Panc1 (cell line): Measurements from ENCODE around the gene BRINP2. TPM values are rescaled to one million over a fixed set of nuclear protein-coding genes. Genes with fewer than 3 reads are reported as not detected.

Source experiments
- ATAC-seq: fragments of 200-7000 bp; cut with Tn5 transposase; 2 replicates; pipeline ENCODE4 v1.9.1; 2020; ENCODE audit warnings: mild to moderate bottlenecking, moderate library complexity
- BruUV-seq: library from RNA; stranded (reverse); fragments of 400-500 nt; replicated peaks from 2 replicates; lab custom pipeline; 2021; lab: Mats Ljungman, UMichigan
- CTCF ChIA-PET: fragments of 300-600 bp; sonication (Branson Sonifier 250); formaldehyde crosslinking; loops from one replicate; lab custom pipeline; 2022; ENCODE audit warnings: antibody characterized with exemption; lab: Charles Lee
- POLR2A ChIA-PET: fragments of 300-600 bp; sonication (Branson Sonifier 250); formaldehyde crosslinking; loops from one replicate; lab custom pipeline; 2022; ENCODE audit warnings: antibody characterized with exemption; lab: Charles Lee
- DNase-seq: peaks from one replicate; pipeline ENCODE4 v3.0.0-alpha.2; 2010; ENCODE audit warnings: low read depth, low spot score
- H3K27ac ChIP-seq: 2 replicates; pipeline ENCODE4 v1.5.1; 2011; ENCODE audit warnings: mild to moderate bottlenecking, low read length, inconsistent platforms
- H3K27me3 ChIP-seq: fragments of 200-500 bp; sonication (Bioruptor generic); 2 replicates; pipeline ENCODE4 v1.6.0; 2014; ENCODE audit warnings: low read length, inconsistent platforms; ENCODE audit not compliant: control insufficient read depth, insufficient read depth
- H3K36me3 ChIP-seq: fragments of 200-500 bp; sonication (Bioruptor generic); 2 replicates; pipeline ENCODE4 v1.5.1; 2014; ENCODE audit warnings: inconsistent platforms, mild to moderate bottlenecking, low read length, moderate library complexity; ENCODE audit not compliant: control insufficient read depth, insufficient read depth
- H3K4me1 ChIP-seq: 2 replicates; pipeline ENCODE4 v1.5.1; 2011; ENCODE audit warnings: inconsistent platforms, mild to moderate bottlenecking, low read length, moderate library complexity; ENCODE audit not compliant: control insufficient read depth, insufficient read depth
- H3K4me3 ChIP-seq, 2 experiments: 2 replicates each; pipeline ENCODE4 v1.5.1; 2011 to 2012; ENCODE audit warnings: low read depth in 2 of 2, low read length in 2 of 2, mild to moderate bottlenecking in 2 of 2, inconsistent platforms in 1 of 2, moderate library complexity in 1 of 2
- H3K9me3 ChIP-seq: fragments of 200-500 bp; sonication (Bioruptor generic); 2 replicates; pipeline ENCODE4 v1.5.1; 2014; ENCODE audit warnings: low read depth, mild to moderate bottlenecking, inconsistent platforms, low read length, moderate library complexity; ENCODE audit not compliant: control insufficient read depth, insufficient read depth
- POLR2AphosphoS5 ChIP-seq: IDR thresholded peaks from 2 replicates; pipeline ENCODE4 v1.6.1; 2012; ENCODE audit warnings: mild to moderate bottlenecking, low read depth, low read length, moderate library complexity
- SIN3A ChIP-seq: IDR thresholded peaks from 2 replicates; pipeline ENCODE4 v1.6.1; 2012; ENCODE audit warnings: low read depth, mild to moderate bottlenecking, low read length, moderate library complexity, borderline replicate concordance; ENCODE audit not compliant: insufficient read depth
- TCF7L2 ChIP-seq: IDR thresholded peaks from 2 replicates; pipeline ENCODE4 v1.6.1; 2011; ENCODE audit warnings: mild to moderate bottlenecking, low read depth, low read length, inconsistent platforms
- in situ Hi-C: cut with HindIII; loops from 2 replicates; pipeline ENCODE4 v1.10.0; 2016; ENCODE audit warnings: low sequenced_read_pairs, low pct_unique_long_range_greater_than_20kb
- intact Hi-C: fragments of 100-400 bp; cut with micrococcal nuclease; formaldehyde crosslinking; loops from one replicate; pipeline ENCODE4 v1.10.0; 2022; ENCODE audit not compliant: unreplicated experiment
- total RNA-seq: library from RNA; stranded (reverse); gene quantifications from one replicate; pipeline ENCODE4 v1.2.1, GENCODE V29; 2021; ENCODE audit not compliant: unreplicated experiment
- TF ChIP-seq, protein P1 (sequence below), 2 experiments: IDR thresholded peaks; 2 replicates each; pipeline ENCODE4 v1.6.1; 2011 to 2012; ENCODE audit warnings: low read depth in 2 of 2, control low read depth in 1 of 2, low read length in 1 of 2, mild to moderate bottlenecking in 1 of 2, moderate library complexity in 1 of 2; ENCODE audit not compliant: insufficient read depth in 1 of 2
- TF ChIP-seq, protein P2 (sequence below): fragments of 450-650 bp; IDR thresholded peaks from 2 replicates; pipeline ENCODE4 v1.5.1; 2017; ENCODE audit warnings: mild to moderate bottlenecking

BRINP2 gene
- total RNA-seq, 1 experiment from 2014 or later, result not detected

DNA sequence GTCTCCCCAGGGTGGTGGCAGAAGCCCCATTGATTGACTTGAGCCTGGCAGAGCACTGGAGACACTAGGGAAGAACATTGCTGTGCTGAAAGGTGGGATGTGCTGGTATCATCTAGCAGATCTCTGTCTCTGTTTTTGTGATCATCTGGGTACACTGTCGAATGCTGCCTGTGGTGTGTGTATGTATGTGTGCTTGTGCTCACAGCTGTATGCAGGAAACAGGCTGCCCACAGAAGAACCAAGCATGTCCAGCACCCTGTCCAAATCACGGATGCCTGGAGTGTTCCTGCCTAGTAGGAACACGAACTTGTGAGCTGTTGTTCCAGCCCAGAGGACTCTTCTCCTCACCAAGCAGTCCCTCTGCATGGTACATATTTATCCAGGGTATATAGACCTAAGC is 1.5 kb downstream of the BRINP2 start:
- intact Hi-C loops, result no loop called here
- Histone ChIP-seq H3K27ac (no peak overlapping the region), H3K4me3 (no peak overlapping the region), H3K4me1 (no peaks in the 10 kb centered on the region), H3K27me3 (peaks cover 22% of the 10 kb centered on the region), H3K36me3 (no peaks in the 10 kb centered on the region), H3K9me3 (no peaks in the 10 kb centered on the region)
- ATAC-seq, result 0 out of 2 replicates have a peak, but pooled peaks have one; percentile 42
- CTCF ChIA-PET, result no interaction called here
- BruUV-seq, result no TSS peak
- POLR2A ChIA-PET, result no interaction called here
- TF ChIP-seq, protein P1, sequence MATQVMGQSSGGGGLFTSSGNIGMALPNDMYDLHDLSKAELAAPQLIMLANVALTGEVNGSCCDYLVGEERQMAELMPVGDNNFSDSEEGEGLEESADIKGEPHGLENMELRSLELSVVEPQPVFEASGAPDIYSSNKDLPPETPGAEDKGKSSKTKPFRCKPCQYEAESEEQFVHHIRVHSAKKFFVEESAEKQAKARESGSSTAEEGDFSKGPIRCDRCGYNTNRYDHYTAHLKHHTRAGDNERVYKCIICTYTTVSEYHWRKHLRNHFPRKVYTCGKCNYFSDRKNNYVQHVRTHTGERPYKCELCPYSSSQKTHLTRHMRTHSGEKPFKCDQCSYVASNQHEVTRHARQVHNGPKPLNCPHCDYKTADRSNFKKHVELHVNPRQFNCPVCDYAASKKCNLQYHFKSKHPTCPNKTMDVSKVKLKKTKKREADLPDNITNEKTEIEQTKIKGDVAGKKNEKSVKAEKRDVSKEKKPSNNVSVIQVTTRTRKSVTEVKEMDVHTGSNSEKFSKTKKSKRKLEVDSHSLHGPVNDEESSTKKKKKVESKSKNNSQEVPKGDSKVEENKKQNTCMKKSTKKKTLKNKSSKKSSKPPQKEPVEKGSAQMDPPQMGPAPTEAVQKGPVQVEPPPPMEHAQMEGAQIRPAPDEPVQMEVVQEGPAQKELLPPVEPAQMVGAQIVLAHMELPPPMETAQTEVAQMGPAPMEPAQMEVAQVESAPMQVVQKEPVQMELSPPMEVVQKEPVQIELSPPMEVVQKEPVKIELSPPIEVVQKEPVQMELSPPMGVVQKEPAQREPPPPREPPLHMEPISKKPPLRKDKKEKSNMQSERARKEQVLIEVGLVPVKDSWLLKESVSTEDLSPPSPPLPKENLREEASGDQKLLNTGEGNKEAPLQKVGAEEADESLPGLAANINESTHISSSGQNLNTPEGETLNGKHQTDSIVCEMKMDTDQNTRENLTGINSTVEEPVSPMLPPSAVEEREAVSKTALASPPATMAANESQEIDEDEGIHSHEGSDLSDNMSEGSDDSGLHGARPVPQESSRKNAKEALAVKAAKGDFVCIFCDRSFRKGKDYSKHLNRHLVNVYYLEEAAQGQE (IDR thresholded peaks at IDR 0.05; ENCODE audit: insufficient read depth in 1 of 2, low read depth in 2 of 2, low read length in 1 of 2), result no peak
- no peak for DNase-seq
- in situ Hi-C loops, result no loop called here

DNA sequence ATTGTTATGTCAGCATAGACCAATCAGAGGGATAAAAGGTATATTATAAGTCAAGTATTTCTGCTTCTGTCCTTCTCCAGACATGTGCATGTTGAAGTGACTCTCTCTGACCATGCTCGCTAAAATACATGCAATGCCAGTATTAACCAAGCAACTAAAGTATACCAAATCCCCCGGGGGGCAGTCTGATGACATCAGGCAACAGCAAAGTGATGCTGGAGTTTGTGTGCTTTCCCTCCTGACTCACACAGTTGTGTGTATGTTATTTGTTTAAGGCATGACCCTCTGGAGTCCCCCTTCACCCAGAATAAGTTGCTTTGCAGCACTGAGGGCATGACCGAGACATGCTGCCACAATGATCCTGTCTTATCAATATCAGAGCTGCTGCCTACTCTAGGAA is 2.1 kb downstream of the BRINP2 start:
- H3K4me1 ChIP-seq, result no peaks in the 10 kb centered on the region
- H3K36me3 ChIP-seq, result no peaks in the 10 kb centered on the region
- ChIA-PET CTCF (no interaction called here), POLR2A (no interaction called here)
- TF ChIP-seq POLR2AphosphoS5 (no peak), TCF7L2 (no peak), SIN3A (no peak)
- TF ChIP-seq, protein P1 (IDR thresholded peaks at IDR 0.05; ENCODE audit: insufficient read depth in 1 of 2, low read depth in 2 of 2, low read length in 1 of 2), result no peak
- TF ChIP-seq, protein P2, sequence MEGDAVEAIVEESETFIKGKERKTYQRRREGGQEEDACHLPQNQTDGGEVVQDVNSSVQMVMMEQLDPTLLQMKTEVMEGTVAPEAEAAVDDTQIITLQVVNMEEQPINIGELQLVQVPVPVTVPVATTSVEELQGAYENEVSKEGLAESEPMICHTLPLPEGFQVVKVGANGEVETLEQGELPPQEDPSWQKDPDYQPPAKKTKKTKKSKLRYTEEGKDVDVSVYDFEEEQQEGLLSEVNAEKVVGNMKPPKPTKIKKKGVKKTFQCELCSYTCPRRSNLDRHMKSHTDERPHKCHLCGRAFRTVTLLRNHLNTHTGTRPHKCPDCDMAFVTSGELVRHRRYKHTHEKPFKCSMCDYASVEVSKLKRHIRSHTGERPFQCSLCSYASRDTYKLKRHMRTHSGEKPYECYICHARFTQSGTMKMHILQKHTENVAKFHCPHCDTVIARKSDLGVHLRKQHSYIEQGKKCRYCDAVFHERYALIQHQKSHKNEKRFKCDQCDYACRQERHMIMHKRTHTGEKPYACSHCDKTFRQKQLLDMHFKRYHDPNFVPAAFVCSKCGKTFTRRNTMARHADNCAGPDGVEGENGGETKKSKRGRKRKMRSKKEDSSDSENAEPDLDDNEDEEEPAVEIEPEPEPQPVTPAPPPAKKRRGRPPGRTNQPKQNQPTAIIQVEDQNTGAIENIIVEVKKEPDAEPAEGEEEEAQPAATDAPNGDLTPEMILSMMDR, result no peak
- peaks cover 24% of the 10 kb centered on the region for H3K27me3 ChIP-seq
- no peak for ATAC-seq
- in situ Hi-C loops (no loop called here), intact Hi-C loops (no loop called here)
- no peaks in the 10 kb centered on the region for H3K9me3 ChIP-seq
- H3K4me3 ChIP-seq, result no peak overlapping the region; a peak in 1 of 4 replicates
- no peak for DNase-seq
- no TSS peak for BruUV-seq
- H3K27ac ChIP-seq, result no peak overlapping the region
